Measurements from ENCODE around the gene NXPE1. TPM values are rescaled to one million over a fixed set of nuclear protein-coding genes. Genes with fewer than 3 reads are reported as not detected.

Gene NXPE1
- total RNA-seq, 2 experiments from 2014 or later: not detected

DNA sequence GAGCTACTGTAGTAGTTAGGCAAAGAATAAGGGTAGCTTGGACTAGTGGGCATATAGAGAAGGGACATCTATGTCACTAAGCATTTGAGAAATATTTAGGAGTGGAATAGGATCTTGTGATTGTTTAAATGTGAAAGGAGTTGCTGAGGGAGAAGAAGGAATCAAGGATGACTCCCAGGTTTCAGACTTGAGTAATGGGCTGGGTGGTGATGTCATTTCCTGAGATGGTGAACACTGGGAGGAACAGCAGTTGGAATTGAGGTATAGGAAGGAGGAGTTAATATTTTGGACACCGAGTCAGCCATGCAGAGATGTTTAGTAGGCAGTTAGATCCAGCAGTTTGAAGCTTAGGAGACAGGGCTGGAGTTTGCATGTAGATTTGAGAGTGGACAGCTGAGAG is 80.3 kb downstream of the NXPE1 start:
- ChIA-PET POLR2A (no interaction called here), CTCF (no interaction called here)
- no peaks in the 10 kb centered on the region for H3K9me3 Mint-ChIP-seq
- DNase-seq: no peak
- no peak overlapping the region for H3K27ac Mint-ChIP-seq
- TF ChIP-seq, protein P1, sequence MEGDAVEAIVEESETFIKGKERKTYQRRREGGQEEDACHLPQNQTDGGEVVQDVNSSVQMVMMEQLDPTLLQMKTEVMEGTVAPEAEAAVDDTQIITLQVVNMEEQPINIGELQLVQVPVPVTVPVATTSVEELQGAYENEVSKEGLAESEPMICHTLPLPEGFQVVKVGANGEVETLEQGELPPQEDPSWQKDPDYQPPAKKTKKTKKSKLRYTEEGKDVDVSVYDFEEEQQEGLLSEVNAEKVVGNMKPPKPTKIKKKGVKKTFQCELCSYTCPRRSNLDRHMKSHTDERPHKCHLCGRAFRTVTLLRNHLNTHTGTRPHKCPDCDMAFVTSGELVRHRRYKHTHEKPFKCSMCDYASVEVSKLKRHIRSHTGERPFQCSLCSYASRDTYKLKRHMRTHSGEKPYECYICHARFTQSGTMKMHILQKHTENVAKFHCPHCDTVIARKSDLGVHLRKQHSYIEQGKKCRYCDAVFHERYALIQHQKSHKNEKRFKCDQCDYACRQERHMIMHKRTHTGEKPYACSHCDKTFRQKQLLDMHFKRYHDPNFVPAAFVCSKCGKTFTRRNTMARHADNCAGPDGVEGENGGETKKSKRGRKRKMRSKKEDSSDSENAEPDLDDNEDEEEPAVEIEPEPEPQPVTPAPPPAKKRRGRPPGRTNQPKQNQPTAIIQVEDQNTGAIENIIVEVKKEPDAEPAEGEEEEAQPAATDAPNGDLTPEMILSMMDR (IDR thresholded peaks at IDR 0.05): no peak
- no peaks in the 10 kb centered on the region for H3K4me1 Mint-ChIP-seq (ENCODE audit: low read depth)
- intact Hi-C loops (cut with micrococcal nuclease): no loop called here
- H3K36me3 Mint-ChIP-seq (ENCODE audit: low read depth): no peaks in the 10 kb centered on the region
- ATAC-seq: no peak
- no peaks in the 10 kb centered on the region for H3K27me3 Mint-ChIP-seq
- H3K4me3 Mint-ChIP-seq: no peak overlapping the region

GRCh38 chr11:114478768-114479167 is 80.9 kb downstream of the NXPE1 start:
- Mint-ChIP-seq H3K4me3 (no peak overlapping the region), H3K9me3 (no peaks in the 10 kb centered on the region), H3K27me3 (peaks cover 3% of the 10 kb centered on the region), H3K4me1 (ENCODE audit: low read depth) (no peaks in the 10 kb centered on the region), H3K27ac (no peak overlapping the region), H3K36me3 (ENCODE audit: low read depth) (no peaks in the 10 kb centered on the region)
- DNase-seq (no peak), ATAC-seq (no peak)
- intact Hi-C loops (cut with micrococcal nuclease): no loop called here
- CTCF ChIA-PET: no interaction called here
- POLR2A ChIA-PET: no interaction called here
- TF ChIP-seq, protein P1 (IDR thresholded peaks at IDR 0.05): no peak

DNA sequence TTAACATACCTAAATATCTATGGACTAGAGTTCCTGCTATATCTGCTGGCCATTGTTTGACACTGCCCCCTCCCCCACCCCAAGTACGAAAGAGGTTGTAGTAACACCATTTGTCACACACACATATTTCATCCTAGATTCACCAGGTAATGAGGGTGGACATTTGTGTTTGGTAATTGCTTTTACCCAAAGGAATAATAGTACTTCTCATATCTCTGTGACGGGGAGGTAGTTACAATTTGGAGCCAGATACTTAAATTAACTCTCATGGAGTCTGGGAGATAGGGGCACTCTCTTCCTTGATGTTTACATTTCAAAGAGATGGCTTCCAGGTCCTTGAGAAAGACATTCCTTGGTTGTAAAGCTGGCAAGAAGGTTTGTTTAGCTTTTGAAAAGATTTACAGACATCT is 81.7 kb downstream of the NXPE1 start:
- ATAC-seq: no peak
- CTCF ChIA-PET: no interaction called here

GRCh38 chr11:114472661-114473060 is 87.0 kb downstream of the NXPE1 start:
- Mint-ChIP-seq H3K4me1 (ENCODE audit: low read depth) (no peaks in the 10 kb centered on the region), H3K27me3 (peaks cover 6% of the 10 kb centered on the region), H3K27ac (no peak overlapping the region), H3K4me3 (no peak overlapping the region), H3K36me3 (ENCODE audit: low read depth) (no peaks in the 10 kb centered on the region), H3K9me3 (no peaks in the 10 kb centered on the region)
- TF ChIP-seq, protein P1 (IDR thresholded peaks at IDR 0.05): no peak
- intact Hi-C loops (cut with micrococcal nuclease): no loop called here
- CTCF ChIA-PET: no interaction called here
- POLR2A ChIA-PET: no interaction called here
- ATAC-seq (no peak), DNase-seq (no peak)

More for the DNA sequence above, 81.7 kb downstream of the NXPE1 start:
- DNase-seq: no peak
- no peaks in the 10 kb centered on the region for H3K4me1 Mint-ChIP-seq (ENCODE audit: low read depth)
- TF ChIP-seq, protein P1 (IDR thresholded peaks at IDR 0.05): no peak
- intact Hi-C loops (cut with micrococcal nuclease): no loop called here
- no peaks in the 10 kb centered on the region for H3K36me3 Mint-ChIP-seq (ENCODE audit: low read depth)
- peaks cover 3% of the 10 kb centered on the region for H3K27me3 Mint-ChIP-seq
- POLR2A ChIA-PET: no interaction called here
- no peak overlapping the region for H3K4me3 Mint-ChIP-seq
- no peak overlapping the region for H3K27ac Mint-ChIP-seq
- H3K9me3 Mint-ChIP-seq: no peaks in the 10 kb centered on the region

Other genes starting within 250 kb of the NXPE1 start
- 1 to 10 TPM; 6.4 to 6.6 TPM for gene C11orf71, start 159.4 kb downstream of the NXPE1 start, total RNA-seq
- gene RBM7, start 159.2 kb downstream of the NXPE1 start, total RNA-seq: 10 to 100 TPM; 51.4 to 52.6 TPM
- 10 to 100 TPM; 61.7 to 64.8 TPM for gene REXO2, start 120.4 kb downstream of the NXPE1 start, total RNA-seq
- not detected for gene NXPE4, start 35.9 kb upstream of the NXPE1 start, total RNA-seq
- gene NXPE2, start 118.6 kb upstream of the NXPE1 start, total RNA-seq: not detected